ENCODE results near the gene LRRC75A.
"Not testable (repeated sequence)": the region's sequence is repeated elsewhere in the genome, so short reads cannot be mapped to it uniquely, and the experiment has no call there.

Gene LRRC75A

DNA sequence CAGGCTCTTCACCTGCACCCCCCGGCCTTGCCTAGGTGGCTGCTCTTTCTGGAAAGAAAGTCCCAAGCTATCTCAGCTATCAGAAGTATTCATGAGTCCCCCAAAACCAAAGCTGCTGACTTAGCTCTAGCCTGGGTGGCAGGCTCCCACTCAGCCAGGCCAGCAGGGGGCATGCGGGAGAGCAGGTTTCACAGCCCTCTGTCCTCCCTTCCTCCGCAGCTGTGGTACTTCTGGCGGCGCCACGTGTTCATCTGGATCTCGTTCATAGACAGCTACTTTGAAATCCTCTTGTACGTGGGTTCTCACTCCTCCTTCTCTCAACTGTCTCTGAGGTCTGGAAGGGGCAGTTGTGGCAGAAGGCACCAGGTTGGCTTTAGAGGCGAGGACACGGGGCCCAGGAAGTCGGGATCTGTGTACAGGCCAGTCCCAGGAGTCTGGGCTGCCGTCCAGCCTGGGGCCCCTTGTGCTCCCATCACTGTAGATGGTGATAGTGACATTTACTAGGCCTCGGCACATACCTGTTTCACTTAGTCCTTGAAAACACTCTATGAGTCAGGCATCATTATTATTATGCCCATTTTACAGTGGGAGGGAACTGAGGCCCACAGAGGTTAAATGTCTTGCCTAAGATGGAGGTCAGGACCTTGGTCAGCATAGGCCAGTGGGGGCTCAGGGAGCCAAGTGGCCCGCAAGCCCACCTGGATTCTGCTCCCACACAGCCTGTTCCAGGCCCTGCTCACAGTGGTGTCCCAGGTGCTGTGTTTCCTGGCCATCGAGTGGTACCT, 63.7 kb downstream of the LRRC75A start:
- DNase-seq, result peak; percentile 72

DNA sequence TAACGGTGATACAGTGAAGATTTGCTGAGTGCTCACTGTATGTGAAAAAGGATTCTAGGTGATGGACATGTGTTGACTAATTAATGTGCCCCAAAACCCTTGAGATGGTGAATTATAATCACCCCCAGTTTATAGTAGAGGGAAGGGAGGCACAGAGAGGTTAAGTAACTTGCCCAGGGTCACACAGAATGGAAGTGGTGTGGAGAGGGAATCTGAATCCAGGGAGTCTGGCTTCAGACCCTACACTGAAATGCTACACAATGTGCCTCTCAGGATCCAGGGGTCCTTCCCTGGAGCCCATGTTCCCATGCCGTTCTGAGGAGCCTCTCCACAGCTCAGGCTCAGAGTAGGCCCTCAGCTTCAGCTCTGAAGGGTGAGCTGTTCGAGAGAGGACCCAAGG, 65.0 kb downstream of the LRRC75A start:
- no peak for DNase-seq

DNA sequence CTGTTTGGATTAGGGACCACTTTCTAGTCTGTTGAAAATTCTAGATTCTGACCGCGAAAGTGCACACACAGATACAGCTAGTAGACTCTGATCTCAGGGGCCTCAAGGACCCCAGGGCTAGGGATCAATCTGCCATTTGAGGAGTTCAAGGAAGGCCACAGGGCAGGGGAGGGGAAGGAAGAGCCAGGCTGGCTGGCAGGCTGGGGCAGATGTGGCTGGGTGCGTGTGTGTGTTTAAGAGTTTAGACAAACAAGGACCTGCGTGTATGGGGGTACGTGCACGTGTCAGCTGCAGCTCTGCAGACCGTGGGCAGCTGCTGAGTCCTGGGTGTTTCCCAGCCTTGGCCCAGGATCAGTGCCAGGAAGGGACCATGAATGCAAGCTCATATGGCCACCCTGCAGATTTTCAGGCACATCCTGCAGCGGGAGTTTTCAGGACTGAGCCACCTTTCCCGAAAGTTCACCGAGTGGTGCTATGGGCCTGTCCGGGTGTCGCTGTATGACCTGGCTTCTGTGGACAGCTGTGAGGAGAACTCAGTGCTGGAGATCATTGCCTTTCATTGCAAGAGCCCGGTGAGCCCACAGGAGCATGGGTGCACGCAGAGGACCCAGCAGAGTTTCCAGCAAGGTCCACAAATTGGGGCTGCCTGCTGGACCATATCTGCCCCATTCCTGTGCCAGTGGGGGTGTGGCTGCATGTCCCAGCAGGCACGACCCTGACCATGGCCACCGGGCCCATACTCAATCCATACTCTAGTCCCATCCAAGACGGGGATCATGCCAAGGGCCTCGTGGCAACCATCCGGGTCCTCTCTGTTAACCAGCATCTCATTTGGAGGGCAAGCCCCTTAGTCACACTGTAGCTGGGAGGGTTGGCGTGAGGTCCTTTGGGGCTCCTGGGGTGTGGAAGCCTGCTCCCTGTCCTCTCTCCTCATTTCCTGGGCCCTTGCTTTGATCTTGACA, 66.0 kb downstream of the LRRC75A start:
- DNase-seq, result no peak

DNA sequence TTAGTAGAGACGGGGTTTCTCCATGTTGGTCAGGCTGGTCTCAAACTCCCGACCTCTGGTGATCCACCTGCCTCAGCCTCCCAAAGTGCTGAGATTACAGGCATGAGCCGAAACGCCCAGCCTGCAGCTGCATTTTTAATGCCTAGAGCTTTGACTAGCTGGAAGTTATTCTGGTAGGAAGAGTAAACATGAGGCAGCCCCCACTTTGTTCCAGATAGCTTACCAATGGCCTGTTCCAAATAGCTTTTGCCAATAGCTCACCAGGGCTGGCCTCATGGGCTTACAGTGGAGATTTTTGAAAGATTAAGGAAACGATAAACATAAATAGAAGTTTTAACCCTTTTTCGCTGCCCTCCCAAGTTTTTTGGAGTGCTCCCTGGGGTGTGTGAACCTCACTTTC, 66.8 kb downstream of the LRRC75A start:
- no peak for DNase-seq

DNA sequence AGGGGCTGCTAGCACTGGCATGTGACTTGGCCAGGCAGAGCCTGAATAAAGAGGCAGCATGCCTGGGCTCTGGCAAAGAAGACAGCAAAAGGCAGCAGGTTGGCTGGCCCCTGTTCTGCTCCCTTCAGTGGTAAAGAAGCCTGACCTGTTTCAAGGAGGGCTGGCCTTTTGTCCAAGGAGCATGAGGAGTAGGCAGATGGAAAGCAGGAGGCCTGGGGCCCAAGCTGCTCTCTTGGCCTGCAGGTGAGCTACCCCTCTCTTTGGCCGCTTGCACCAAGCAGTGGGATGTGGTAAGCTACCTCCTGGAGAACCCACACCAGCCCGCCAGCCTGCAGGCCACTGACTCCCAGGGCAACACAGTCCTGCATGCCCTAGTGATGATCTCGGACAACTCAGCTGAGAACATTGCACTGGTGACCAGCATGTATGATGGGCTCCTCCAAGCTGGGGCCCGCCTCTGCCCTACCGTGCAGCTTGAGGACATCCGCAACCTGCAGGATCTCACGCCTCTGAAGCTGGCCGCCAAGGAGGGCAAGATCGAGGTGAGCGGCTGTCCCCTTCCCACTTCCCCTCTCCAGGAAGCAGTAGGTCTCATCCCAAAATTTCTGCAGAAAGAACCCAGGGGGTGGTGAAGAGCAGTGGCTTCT, 68.6 kb downstream of the LRRC75A start:
- no peak for DNase-seq

DNA sequence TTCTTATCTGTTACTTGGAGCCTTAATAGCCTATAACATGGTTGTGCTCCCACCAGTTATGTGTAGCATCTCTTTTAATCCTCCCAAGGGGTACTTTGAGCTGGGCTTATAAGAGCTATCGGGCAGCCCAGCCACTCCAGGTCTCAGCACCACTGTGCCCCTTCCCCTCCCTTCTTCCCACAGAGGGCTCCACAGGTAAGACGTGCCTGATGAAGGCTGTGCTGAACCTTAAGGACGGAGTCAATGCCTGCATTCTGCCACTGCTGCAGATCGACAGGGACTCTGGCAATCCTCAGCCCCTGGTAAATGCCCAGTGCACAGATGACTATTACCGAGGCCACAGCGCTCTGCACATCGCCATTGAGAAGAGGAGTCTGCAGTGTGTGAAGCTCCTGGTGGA, 69.6 kb downstream of the LRRC75A start:
- DNase-seq, result no peak

DNA sequence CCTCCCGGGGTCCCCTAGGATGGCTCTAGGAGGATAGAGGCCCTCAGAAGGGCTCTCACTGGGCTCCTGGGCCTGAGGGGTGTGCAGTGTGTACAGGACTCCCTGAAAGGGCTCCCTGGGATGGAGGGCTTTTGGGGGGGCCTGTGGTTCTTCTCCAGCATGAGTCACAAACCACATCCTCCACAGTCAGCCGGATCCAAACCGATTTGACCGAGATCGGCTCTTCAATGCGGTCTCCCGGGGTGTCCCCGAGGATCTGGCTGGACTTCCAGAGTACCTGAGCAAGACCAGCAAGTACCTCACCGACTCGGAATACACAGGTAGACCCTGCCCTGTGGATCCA, 72.1 kb downstream of the LRRC75A start:
- peak; percentile 91 for DNase-seq

DNA sequence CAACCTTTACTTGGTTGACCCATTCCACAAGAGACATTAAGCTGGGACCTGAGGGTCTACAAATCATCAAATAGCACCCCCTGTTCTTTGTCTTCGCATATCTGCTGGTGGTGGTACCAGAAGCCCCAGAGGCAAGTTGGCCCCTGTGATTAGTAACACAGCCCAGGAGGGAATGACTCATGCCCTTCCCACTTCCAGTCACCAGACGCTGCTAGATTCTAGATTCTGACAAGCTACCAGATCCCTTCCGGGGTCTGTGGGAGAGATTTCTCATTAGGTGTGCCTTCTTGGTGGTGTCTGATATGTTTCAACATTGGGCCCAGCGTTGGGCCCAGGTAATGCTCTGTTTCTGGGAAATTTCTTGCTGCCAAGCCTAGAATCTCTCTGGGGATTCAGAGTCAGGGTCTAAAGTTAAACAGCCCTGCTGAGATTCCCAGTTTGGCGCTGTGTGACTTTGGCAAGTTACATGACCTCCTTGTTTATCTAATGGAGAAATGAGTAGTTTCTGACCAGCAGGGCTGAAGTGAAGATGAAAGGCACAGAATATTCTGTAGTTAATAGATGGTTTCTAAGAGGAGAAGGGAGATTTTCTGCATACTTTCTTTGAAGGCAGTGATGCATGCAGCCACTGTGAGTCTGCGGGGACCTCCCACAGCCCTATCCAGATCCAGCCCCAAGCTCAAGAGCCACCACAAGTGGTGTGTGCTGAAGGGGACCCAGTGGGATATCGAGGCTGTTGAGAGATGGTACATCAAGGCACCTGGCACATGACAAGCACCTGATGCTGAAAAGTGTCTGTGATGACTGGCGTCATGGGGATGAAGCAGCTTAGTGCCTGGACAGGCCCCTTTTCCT, 72.7 kb downstream of the LRRC75A start:
- peak; percentile 89 for DNase-seq

DNA sequence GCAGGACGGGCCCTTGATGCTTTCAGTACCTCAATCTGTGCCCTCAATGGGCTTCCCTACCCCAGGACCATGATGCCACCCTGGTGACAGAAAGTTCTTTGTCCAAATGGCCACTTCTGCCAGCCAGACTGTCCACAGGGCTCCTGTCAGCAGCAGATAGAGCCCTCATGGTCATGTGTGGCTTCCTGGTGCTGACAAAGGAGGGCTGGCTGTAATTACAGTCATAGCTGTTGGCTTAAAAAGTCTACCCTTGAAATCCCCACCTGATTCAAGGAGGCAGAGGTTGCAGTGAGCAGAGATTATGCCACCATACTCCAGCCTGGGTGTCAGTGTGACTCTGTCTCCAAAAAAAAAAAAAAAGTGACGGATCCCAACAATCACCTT, 73.3 kb downstream of the LRRC75A start:
- DNase-seq, result no peak

DNA sequence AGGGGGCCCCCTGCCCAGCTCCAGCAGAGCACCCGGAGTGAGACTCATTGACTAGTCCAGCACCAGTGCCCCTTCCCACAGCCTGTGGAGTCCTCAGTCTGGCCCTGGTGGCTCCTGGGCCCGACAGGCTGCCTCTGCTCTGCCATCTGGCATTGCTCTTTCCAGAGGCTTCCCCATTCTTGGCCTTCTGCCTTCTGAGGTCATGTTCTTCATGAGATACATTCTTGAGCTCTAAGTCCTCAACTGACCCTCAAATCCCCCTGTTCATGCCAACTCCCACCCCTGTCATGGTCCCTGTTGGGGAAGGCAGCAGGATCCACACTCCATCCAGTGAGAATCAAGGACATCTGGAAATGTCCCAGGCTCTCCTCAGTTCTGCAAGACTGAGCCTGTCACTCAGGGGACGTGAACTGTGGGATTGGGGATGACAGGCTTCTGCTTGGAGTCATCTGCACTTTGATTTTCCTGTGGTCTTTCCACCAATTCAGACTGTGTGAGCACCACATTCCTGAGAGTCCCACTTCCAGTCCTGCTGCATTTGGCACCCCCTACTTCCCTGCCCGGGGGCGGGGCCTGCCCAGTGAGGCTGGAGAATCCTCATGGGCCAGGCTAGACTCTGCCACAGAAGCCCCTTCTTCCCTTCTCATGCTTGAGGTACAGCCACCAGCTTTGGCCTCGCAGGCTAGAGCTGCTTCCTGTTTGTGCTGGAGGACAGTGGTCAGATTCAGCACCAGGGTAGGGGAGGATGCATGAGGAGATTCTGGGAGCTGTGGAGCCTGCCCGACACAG, 73.9 kb downstream of the LRRC75A start:
- peak; percentile 66 for DNase-seq

DNA sequence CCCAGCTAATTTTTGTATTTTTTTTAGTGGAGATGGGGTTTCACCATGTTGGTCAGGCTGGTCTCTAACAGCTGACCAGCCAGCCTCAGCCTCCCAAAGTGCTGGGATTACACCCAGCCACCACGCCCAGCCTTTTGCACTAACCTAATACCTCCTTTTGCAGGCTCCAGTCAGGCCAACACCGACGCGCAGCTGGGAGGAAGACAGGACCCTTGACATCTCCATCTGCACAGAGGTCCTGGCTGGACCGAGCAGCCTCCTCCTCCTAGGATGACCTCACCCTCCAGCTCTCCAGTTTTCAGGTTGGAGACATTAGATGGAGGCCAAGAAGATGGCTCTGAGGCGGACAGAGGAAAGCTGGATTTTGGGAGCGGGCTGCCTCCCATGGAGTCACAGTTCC, 74.6 kb downstream of the LRRC75A start:
- DNase-seq, result no peak

DNA sequence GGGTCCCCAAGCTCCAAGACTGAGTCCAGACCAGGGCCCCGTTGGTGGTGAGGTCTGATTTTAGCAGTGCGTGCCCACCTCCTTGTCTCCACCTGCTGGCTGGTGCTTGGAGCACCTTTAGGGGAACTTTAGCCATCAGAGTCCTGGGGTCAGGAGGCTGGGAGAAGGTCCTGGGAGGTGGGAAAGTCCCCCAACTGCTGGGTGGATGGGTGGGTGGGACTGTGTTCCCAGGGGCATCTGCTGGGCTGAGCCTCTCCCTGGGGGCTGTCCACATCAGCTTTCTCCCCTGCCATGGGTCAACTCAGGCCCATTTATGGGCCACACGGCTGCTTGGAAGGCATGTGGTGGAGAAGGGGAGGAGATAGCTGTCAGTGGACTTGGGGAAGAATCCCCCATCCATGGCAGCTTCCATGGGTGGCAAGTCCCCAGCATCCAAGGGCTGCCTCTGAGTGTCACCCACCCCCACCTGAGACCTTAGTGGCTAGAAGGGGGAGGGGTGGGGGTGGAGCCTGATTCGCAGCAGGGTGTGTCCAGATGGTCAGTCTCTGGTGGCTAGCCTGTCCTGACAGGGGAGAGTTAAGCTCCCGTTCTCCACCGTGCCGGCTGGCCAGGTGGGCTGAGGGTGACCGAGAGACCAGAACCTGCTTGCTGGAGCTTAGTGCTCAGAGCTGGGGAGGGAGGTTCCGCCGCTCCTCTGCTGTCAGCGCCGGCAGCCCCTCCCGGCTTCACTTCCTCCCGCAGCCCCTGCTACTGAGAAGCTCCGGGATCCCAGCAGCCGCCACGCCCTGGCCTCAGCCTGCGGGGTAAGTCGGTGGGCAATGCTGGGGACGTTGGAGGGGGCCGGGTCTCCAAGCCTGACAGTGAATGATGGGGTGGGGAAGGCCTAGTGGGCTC, 76.7 kb downstream of the LRRC75A start, which contains the start of gene TRPV2:
Gene TRPV2 (plus strand): TSS at position 541 of the 894 bp plus-strand sequence. CDS start 2,098 bp downstream, outside the sequence.
- no peak for DNase-seq

DNA sequence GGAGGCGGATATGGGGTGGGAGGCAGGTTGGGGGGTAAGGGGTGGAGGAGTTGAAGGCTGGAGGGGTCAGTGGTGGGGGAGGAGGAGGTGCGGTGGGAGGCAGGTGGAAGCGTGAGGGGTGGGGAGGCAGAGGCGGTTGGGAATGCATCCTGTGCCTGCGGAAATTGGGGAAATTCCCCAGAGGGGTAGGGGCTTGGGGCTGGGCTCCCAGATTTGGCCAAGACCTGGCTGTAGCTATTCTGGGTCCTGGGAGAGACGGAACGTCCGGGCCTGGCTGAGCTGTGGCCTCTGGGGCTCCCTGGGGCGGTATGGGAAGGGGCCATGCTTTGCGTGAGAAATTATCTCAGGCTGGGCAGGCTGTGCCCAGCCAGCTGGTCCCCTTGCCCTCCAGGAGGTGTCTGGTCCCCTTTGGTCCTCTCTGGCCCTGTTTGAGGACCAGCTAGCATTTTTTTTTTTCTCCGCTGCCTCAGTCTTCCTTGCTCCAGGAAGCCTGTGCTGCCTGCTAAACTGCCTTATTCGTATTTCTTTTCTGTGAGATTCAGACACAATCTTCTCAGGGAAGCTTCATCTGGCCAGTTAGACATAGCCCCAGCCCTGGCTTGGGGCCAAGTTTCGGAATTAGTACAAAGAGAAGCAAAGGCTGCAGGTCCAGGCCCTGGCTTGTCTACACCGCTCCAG, 83.9 kb downstream of the LRRC75A start:
- peak; percentile 36 for DNase-seq

DNA sequence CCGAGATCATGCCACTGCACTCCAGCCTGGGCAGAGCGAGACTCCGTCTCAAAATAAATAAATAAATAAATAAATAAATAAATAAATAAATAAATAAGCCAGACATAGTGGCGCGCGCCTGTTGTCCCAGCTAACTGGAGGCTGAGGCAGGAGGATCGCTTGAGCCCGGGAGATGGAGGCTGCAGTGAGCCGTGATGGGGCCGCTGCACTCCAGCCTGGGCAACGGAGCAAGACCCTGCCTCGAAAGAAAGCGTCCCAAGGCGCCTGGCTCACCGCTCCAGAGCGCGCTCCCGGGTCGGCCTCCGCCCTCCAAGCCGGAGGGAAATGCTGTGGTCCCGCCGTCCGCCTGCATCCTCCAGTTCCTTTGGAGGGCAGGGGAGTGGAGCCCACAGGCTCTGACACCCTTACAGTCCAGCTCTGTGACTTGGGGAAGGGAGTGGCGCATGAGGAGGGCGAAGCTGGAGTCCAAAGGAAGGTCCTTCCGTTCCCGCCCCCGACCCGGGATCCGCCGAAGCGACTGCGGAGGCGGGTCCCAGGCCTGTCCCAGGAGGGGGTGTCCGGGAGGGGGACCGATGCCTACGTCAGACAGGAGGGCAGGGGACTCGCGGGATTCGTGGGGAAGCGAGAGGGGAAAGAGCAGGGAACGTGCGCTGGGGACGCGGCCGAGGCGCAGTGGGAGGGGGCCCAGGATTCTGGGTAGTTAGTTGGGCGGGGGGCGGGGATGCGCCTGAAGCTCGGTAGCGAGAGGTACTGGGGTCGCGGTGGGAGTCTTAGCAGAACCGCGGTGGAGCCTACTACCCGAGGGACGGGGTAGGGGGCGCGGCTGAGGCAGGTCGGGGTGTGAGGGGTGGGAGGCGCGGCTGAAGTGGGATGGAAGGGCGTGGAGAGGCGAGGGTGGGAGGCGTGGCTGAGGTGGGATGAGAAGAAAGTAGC, 85.0 kb downstream of the LRRC75A start:
- DNase-seq, result peak; percentile 16

DNA sequence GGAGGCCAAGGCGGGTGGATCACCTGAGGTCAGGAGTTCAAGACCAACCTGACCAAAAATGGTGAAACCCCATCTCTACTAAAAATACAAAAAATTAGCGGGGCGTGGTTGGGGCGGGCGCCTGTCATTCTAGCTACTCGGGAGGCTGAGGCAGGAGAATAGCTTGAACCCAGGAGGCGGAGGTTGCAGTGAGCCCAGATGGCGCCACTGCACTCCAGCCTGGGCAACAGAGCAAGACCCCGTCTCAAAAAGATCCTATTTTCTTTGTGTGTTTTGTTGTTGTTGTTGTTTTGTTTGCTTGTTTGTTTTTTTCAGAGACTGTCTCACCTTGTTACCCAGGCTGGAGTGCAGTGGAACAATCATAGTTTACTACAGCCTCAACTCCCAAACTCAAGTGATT, 88.1 kb downstream of the LRRC75A start:
- not testable (repeated sequence) for DNase-seq

DNA sequence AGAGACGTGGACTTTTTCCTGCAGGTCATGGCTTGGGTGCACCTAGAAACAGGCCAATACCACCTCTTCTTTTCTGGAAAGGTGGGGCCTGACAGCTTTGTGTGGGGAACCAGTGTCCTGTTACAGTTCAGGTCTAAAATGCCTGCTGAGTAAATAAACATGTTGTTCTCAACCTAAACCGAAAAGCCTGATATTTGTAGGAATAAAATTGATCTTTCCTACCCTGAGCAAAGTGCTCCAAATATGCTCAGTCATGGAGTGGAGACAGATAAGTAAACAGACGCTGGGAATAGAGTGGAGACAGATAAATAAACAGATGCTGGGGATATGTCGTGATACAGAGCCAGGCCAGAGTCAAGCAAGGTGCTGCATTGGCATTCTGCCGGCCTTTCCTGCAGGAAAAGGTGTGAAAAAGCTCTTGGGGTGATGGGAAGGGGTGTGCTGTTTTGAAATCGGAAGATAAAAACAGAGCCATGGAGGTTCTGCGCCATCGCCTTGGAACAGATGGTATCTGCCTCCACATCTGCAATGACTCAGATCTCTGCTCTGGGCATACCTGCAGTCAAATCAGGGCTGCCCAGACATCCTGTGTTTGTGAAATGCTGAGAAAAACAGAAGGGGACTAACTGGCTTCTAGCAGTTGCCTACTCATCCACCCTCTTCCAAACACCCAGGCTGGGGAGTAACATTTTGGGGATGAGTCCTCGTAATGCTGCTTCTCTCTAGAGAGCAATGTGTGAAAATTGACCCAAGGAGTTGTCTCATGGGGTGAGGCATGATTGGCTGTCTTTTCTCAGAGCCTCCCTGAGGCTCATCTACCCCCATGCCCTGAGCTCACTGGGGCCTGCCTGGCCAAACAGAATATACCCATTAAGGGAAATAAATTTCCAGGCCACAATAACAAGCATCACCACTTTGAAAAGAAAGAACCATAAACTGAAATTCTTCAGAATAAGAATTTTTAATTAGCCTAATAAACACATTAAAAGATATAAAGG, 93.4 kb downstream of the LRRC75A start:
- DNase-seq, result no peak

DNA sequence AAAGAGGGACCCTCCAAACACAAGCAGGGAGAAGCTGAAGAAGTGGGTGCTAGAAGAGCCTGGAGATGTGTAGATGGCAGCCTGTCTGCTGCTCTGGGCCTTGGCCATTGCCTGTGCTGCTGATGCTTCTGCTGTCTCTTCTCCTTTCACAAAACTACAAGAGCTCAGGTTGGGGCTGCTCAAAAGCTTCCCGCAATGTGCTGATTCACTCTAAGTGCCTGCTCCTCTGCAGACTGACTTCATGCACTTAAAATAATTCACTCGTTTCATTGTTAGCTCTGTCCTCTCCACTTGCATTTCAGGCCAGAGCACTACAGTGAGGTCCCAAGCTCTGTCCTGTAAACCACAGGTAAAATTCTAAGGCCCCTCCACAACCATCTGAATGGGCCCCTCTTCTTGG, 95.3 kb downstream of the LRRC75A start:
- not testable (repeated sequence) for DNase-seq
